Forelimb muscle (tissue), 1 donor: ENCODE results near the gene C1orf50. TPM values are rescaled to one million over a fixed set of nuclear protein-coding genes. Genes with fewer than 3 reads are reported as not detected.
A peak's percentile ranks its signal among the peaks of the same experiment; 100 is the strongest.
"Not testable (repeated sequence)": the region's sequence is repeated elsewhere in the genome, so short reads cannot be mapped to it uniquely, and the experiment has no call there.

Experiments
- DNase-seq: peaks from one replicate; pipeline ENCODE4 v3.0.0-alpha.2; 2013; ENCODE audit warnings: low read depth
- polyA plus RNA-seq: library from polyadenylated mRNA; unstranded; fragments of 120-200 nt; gene quantifications from one replicate; pipeline ENCODE4 v1.2.1, GENCODE V29; 2013; ENCODE audit not compliant: insufficient read length

Gene C1orf50
- polyA plus RNA-seq, 1 donor = 8.2 TPM

- DNase-seq = peak; percentile 43
Observed at GRCh38 chr1:42801832-42802473, 34.9 kb downstream of the C1orf50 start.

DNA sequence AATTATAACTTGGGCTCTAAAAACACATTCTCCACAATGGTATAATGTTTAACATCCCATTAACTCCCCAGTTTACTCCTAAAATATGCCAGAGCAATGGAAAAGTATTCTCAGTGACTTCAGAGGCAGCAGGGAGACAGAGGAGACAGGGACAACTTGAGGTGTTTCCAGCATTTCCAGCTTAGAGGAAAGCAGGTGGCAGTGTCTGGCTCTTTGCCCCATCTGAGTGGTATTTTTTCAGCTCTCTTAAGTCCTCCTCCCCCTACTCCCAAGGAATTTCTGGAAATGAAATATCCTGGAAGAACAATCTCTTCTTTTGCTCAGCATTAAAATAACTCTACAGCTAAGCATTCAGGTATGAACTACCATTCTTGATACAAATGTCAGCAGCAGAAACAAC lies 39.1 kb downstream of the C1orf50 start:
- DNase-seq = no peak

GRCh38 chr1:42806593-42806992 lies 39.5 kb downstream of the C1orf50 start:
- DNase-seq = no peak

DNA sequence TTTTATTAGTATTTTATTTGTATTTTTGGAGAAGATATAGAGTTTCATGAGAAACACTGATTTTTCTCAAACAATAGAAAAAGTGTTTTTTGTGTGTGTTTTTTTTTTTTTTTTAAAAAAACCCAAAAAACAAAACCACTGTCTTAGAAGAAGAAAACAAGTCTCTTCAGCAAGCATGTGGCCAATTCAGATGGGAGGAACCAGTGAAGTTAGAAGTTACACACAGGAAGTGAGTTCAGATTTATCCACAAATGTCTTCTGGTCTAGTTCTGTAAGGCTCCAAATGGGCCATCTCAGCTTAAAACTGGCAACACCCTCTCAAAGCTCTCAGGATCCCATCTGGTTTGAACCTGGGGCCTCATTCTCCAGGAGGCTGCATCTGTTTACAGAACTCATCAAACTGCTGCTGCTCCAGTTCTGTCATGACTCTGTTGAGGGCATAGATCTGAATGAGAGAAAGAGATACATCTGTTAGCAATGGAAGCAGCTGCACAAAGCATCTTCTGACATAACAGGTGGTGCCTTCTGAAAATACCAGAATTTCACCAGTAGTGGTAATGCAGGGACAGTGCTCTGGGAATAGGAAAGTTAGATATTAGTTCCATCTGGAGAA lies 40.1 kb downstream of the C1orf50 start:
- no peak for DNase-seq

DNA sequence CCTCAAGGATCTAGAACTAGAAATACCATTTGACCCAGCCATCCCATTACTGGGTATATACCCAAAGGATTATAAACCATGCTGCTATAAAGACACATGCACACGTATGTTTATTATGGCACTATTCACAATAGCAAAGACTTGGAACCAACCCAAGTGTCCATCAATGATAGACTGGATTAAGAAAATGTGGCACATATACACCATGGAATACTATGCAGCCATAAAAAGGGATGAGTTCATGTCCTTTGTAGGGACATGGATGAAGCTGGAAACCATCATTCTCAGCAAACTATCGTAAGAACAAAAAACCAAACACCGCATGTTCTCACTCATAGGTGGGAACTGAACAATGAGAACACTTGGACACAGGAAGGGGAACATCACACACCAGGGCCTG lies 47.8 kb downstream of the C1orf50 start:
- DNase-seq = not testable (repeated sequence)

DNA sequence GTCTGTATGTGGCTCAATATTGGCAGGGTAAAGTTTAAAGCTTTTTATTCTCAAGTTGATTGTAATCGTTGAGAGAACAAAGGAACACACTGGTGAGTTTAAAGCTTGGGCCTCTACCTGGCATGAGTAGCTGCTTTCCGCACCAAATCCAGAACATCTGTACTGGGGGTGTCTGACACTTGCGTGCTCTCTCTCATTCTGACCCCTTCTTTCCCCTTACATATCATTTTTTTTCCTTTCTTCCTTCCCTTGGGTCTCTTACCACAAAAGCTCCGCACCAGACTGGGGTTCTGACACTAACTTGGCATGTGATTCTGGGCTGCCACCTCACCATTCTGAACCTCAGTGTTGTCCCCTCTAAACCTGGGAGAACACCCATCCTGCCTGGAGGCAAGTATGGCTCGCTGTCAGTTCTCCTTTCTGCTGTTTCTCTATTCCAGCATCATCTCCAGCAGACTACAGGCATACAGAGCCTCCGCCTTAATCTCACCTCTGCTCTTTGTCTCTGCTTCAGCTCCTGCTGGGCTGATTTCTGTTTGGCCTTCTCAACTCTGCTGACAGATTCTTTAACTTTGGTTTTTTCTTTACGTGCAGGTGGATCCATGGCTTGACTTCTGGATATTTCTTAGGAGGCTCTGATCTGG lies 49.0 kb downstream of the C1orf50 start:
- no peak for DNase-seq

DNA sequence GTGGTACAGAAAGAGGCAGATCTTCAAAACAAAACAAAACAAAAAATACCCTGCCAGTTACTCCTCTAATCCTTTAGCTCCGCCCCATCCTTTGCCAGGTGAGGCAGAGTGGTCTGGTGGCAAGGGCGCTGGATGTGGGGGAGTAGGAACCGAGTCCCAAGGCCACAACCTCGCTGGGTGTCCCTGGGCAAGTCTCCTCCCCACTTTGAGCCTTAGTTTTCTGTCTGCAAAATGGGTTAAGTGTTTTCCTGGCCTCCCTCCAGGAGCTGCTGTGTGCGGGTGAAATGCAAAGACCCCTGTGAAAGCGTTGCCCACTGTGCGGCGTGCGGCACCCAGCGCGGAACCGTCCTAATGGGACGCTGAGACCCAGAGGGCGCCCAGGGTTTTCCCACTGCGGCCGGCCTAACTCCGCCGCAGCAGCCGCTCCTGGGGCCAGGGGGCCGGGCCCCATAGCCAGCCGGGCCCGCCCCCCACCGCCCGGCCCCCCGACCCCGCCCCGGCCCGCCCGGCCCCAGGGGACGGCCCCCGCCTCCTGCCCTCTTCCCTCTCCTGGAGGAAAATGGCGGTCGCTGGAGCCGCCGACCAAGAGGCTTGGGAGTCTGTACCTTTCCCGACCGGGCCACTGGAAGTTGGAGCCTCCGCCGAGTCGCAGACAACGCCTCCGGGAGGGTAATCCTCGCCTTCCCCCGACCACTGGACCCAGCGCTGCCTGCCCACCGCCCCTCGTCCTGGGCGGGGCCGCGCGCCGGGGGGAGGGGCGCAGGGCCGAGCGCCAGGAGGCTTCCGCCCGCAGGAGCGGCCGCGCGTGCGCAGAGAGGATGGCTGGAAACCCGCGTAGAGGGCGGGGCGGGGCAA lies 49.8 kb downstream of the C1orf50 start, which contains the start of the genes ERMAP and SVBP:
Gene ERMAP, plus strand, starts transcription at position 538 of the 855 bp plus-strand sequence. CDS start 13,327 bp downstream, outside the sequence.
Gene SVBP, minus strand, starts transcription at position 813 of the 855 bp plus-strand sequence. CDS start 853 bp downstream, outside the sequence.
- peak; percentile 46 for DNase-seq

DNA sequence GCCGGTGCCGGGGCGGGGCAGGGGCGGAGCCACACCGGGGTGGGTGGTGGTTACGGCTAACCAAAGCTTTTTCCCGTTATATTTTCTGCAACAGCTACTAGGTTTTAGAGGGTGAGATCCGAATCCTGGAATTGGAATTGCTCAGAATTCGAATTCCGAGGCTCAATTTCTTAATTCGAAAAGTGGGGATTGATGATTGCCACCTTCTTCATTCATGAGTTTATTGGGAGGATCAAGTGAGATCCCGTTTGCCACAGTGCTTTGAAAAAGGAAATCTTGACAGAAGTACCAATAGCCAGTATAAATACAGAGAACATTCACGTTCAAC lies 50.4 kb downstream of the C1orf50 start:
- no peak for DNase-seq

DNA sequence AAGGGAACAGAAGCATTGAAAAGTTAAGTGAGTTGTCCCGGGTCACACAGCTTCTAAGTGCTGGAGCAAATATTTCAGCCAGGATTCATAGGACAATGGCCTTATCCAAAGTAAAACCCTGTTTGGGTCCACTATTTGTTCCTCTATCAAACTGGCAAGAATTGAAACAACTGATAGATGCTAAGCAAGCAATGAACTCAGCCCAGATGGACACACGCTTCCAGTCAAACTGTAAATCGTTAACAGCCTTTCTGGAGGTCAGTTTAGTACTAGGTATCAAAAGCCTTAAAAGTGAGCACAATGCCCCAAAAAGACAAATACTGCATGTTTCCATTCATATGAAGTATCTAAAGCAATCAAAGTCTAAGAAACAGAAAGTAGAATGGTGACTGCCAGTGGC lies 50.9 kb downstream of the C1orf50 start:
- no peak for DNase-seq

DNA sequence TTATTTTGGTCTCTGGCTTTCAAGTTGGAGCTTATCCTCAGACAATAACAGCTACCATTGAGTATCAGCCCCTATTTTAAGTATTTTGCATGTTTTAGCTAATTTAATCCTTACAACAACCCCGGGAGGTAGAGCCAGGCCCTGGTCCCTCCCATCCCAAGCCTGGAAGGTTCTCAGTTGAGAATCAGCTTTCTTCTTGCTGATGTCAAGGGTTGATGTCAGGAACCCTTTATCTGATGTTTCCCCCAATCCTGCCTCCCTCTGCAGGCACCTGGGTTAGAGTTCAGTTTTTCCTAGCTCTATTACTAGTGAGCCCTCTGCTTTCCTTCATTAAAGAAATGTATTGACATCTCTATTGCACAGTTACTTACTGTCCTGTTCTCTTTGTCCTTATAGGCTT lies 53.8 kb downstream of the C1orf50 start:
- DNase-seq = no peak

DNA sequence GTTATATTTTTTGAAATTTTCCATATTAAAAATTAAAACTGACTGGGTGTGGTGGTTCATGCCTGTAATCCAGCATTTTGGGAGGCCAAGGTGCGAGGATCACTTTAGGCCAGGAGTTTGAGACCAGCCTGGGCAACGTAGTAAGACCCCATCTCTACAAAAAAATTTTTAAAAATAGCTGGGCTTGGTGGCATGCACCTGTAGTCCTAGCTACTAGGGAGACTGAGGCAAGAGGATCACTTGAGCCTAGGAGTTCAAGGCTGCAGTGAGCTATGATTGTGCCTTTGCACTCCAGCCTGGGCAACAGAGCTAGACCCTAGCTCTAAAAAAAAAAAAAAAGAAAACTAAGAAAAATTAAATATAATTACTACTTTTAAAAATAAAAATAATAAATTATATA lies 54.6 kb downstream of the C1orf50 start:
- no peak for DNase-seq

DNA sequence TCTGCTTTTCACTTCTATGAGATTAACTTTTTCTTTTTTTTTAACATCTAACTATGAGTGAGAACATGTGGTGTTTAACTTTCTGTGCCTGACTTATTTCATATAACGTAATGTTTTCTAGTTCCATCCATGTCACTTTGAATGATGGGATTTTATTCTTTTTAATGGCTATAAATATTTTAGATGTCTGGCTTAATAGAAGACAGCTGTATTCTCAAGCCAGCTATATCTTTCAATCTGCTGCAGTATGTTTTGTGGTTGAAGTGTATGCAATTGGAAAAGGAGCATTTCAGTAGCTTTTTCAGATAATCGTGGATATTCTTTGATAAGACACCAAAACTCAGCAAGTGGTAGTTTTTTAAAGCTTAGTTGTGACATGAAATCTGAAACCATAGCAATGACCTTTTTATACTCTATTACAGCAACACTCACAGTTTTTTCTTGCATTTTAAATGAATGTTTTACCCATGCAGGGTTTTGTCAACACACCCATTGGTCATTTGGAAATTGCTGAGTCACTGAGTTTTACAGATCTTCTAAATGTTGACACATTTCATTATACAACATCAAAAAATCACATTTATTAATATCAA lies 55.8 kb downstream of the C1orf50 start:
- no peak for DNase-seq

- no peak for DNase-seq
Observed at GRCh38 chr1:42824481-42825035, 57.5 kb downstream of the C1orf50 start.

- DNase-seq = no peak
Observed at GRCh38 chr1:42825036-42825851, 58.2 kb downstream of the C1orf50 start.

Other genes with a start within 250 kb of the C1orf50 start
- gene PPIH, start 108.8 kb upstream of the C1orf50 start, polyA plus RNA-seq = 37.9 TPM
- gene YBX1, start 84.8 kb upstream of the C1orf50 start, polyA plus RNA-seq = 921 TPM
- 0.34 TPM for gene CLDN19, start 27.0 kb upstream of the C1orf50 start, polyA plus RNA-seq
- gene P3H1, start 221 bp upstream of the C1orf50 start, polyA plus RNA-seq = 57.1 TPM
- gene TMEM269, start 17.7 kb downstream of the C1orf50 start, polyA plus RNA-seq = 0.83 TPM
- 9.0 TPM for gene ERMAP, start 49.9 kb downstream of the C1orf50 start, polyA plus RNA-seq
- gene SVBP, start 50.1 kb downstream of the C1orf50 start, polyA plus RNA-seq = 43.2 TPM
- 10.8 TPM for gene ZNF691, start 79.4 kb downstream of the C1orf50 start, polyA plus RNA-seq
- 22.1 TPM for gene SLC2A1, start 191.6 kb downstream of the C1orf50 start, polyA plus RNA-seq